GM13976 (cell line): ENCODE measurements around the gene HABP4.

Source experiments
- DNase-seq: peaks from one replicate; pipeline ENCODE4 v3.0.0; 2012; ENCODE audit warnings: low spot score
- CTCF ChIP-seq: IDR thresholded peaks from 2 replicates; pipeline ENCODE4 v1.5.1; 2012; ENCODE audit warnings: borderline replicate concordance, mild to moderate bottlenecking; ENCODE audit not compliant: insufficient read depth; ENCODE audit errors: extremely low read depth, missing control alignments, control extremely low read depth
- in situ Hi-C: fragments of 300-500 bp; cut with MboI; formaldehyde crosslinking; loops from one replicate; pipeline ENCODE4 v1.12.0; 2022; ENCODE audit warnings: low sequenced_read_pairs, mixed read lengths, inconsistent platforms; ENCODE audit not compliant: unreplicated experiment

HABP4 gene

GRCh38 chr9:96494215-96494800, 44.3 kb downstream of the HABP4 start:
- in situ Hi-C loops, result no loop called here
- no peak for TF ChIP-seq CTCF
- no peak for DNase-seq

GRCh38 chr9:96495341-96495740, 45.4 kb downstream of the HABP4 start:
- no peak for TF ChIP-seq CTCF
- in situ Hi-C loops, result no loop called here
- no peak for DNase-seq

- in situ Hi-C loops, result no loop called here
- no peak for DNase-seq
- no peak for TF ChIP-seq CTCF
These were observed 46.6 kb downstream of the HABP4 start for GRCh38 chr9:96496368-96497116.

- TF ChIP-seq CTCF, result no peak
- in situ Hi-C loops, result no loop called here
- DNase-seq, result no peak
These were observed 47.1 kb downstream of the HABP4 start for GRCh38 chr9:96497117-96497399.

GRCh38 chr9:96498796-96499195, 48.8 kb downstream of the HABP4 start:
- in situ Hi-C loops, result no loop called here
- no peak for DNase-seq
- no peak for TF ChIP-seq CTCF

- in situ Hi-C loops, result no loop called here
- no peak for DNase-seq
- TF ChIP-seq CTCF, result no peak
These were observed 49.3 kb downstream of the HABP4 start for GRCh38 chr9:96499257-96499656.
